ENCODE measurements around the gene DDC.
"Not testable (repeated sequence)": the region's sequence is repeated elsewhere in the genome, so short reads cannot be mapped to it uniquely, and the experiment has no call there.

Gene DDC

GRCh38 chr7:50583295-50583694, 18.1 kb upstream of the DDC start:
- not testable (repeated sequence) for H3K4me1 Mint-ChIP-seq; H3K9me3 Mint-ChIP-seq; H3K36me3 Mint-ChIP-seq (ENCODE audit: insufficient read depth)

GRCh38 chr7:50582271-50582670, 17.1 kb upstream of the DDC start:
- not testable (repeated sequence) for H3K27ac Mint-ChIP-seq (ENCODE audit: low read depth); DNase-seq (ENCODE audit: low spot score in 2 of 2); H3K4me1 Mint-ChIP-seq; H3K4me3 Mint-ChIP-seq; H3K36me3 Mint-ChIP-seq (ENCODE audit: insufficient read depth); ATAC-seq (replicated peaks; ENCODE audit: extremely low read depth, poor library complexity, severe bottlenecking)
- peaks cover 22% of the 10 kb centered on the region for H3K27me3 Mint-ChIP-seq
- peaks cover 16% of the 10 kb centered on the region for H3K9me3 Mint-ChIP-seq

More at GRCh38 chr7:50583295-50583694, 18.1 kb upstream of the DDC start:
- H3K27me3 Mint-ChIP-seq, result peaks cover 12% of the 10 kb centered on the region
- ATAC-seq (replicated peaks; ENCODE audit: extremely low read depth, poor library complexity, severe bottlenecking); H3K4me3 Mint-ChIP-seq; H3K27ac Mint-ChIP-seq (ENCODE audit: low read depth); DNase-seq (ENCODE audit: low spot score in 2 of 2): not testable (repeated sequence)

- H3K27ac Mint-ChIP-seq (ENCODE audit: low read depth); ATAC-seq (replicated peaks; ENCODE audit: extremely low read depth, poor library complexity, severe bottlenecking); H3K4me3 Mint-ChIP-seq; H3K36me3 Mint-ChIP-seq (ENCODE audit: insufficient read depth); H3K4me1 Mint-ChIP-seq; DNase-seq (ENCODE audit: low spot score in 2 of 2): not testable (repeated sequence)
- peaks cover 24% of the 10 kb centered on the region for H3K27me3 Mint-ChIP-seq
- H3K9me3 Mint-ChIP-seq, result peaks cover 21% of the 10 kb centered on the region
These were observed 15.5 kb upstream of the DDC start for GRCh38 chr7:50580666-50581065.

- H3K9me3 Mint-ChIP-seq, result peaks cover 27% of the 10 kb centered on the region
- no peak for ATAC-seq (replicated peaks; ENCODE audit: extremely low read depth, poor library complexity, severe bottlenecking)
- H3K4me1 Mint-ChIP-seq, result peaks cover 4% of the 10 kb centered on the region
- no peak overlapping the region for H3K27ac Mint-ChIP-seq (ENCODE audit: low read depth)
- H3K27me3 Mint-ChIP-seq, result peaks cover 30% of the 10 kb centered on the region
- DNase-seq (ENCODE audit: low spot score in 2 of 2), result no peak
- H3K4me3 Mint-ChIP-seq, result no peak overlapping the region
- H3K36me3 Mint-ChIP-seq (ENCODE audit: insufficient read depth), result no peaks in the 10 kb centered on the region
These were observed 14.9 kb upstream of the DDC start for GRCh38 chr7:50580057-50580456.

GRCh38 chr7:50578105-50578504, 12.9 kb upstream of the DDC start:
- not testable (repeated sequence) for H3K27ac Mint-ChIP-seq (ENCODE audit: low read depth); H3K4me1 Mint-ChIP-seq; H3K36me3 Mint-ChIP-seq (ENCODE audit: insufficient read depth); DNase-seq (ENCODE audit: low spot score in 2 of 2); H3K4me3 Mint-ChIP-seq; ATAC-seq (replicated peaks; ENCODE audit: extremely low read depth, poor library complexity, severe bottlenecking)
- Mint-ChIP-seq H3K27me3 (peaks cover 48% of the 10 kb centered on the region), H3K9me3 (peaks cover 18% of the 10 kb centered on the region)

DNA sequence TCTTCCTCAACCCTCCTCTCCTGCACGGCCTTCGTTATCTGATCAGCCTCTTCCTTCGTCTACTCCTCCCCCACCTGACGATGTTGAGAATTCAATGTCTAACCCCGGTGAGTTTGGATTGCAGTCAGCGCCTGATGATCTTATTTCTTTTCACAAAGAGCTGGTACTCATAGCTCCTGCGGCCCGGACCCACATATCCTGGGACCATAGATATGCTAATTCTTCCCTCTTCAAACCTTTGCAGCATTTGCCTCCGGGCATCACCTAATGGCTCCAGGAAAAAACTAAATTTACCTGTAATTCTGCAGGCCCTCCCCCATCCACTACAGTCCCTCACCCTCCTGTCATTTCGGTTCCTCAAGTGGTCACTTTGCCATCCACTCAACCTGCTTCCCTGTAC, 12.4 kb upstream of the DDC start:
- Mint-ChIP-seq H3K9me3 (peaks cover 18% of the 10 kb centered on the region), H3K27me3 (peaks cover 48% of the 10 kb centered on the region), H3K36me3 (ENCODE audit: insufficient read depth) (no peaks in the 10 kb centered on the region), H3K27ac (ENCODE audit: low read depth) (no peak overlapping the region), H3K4me3 (no peak overlapping the region), H3K4me1 (peaks cover 4% of the 10 kb centered on the region)
- no peak for DNase-seq (ENCODE audit: low spot score in 2 of 2)
- no peak for ATAC-seq (replicated peaks; ENCODE audit: extremely low read depth, poor library complexity, severe bottlenecking)

- H3K4me3 Mint-ChIP-seq; H3K27ac Mint-ChIP-seq (ENCODE audit: low read depth); ATAC-seq (replicated peaks; ENCODE audit: extremely low read depth, poor library complexity, severe bottlenecking); H3K4me1 Mint-ChIP-seq; DNase-seq (ENCODE audit: low spot score in 2 of 2); H3K36me3 Mint-ChIP-seq (ENCODE audit: insufficient read depth): not testable (repeated sequence)
- Mint-ChIP-seq H3K27me3 (peaks cover 46% of the 10 kb centered on the region), H3K9me3 (peaks cover 18% of the 10 kb centered on the region)
These were observed 11.2 kb upstream of the DDC start for GRCh38 chr7:50576388-50576787.

GRCh38 chr7:50567715-50568261, 2.6 kb upstream of the DDC start:
- ATAC-seq (replicated peaks; ENCODE audit: extremely low read depth, poor library complexity, severe bottlenecking) (no peak), DNase-seq (ENCODE audit: low spot score in 2 of 2) (no peak)
- Mint-ChIP-seq H3K4me1 (no peaks in the 10 kb centered on the region), H3K27me3 (peaks cover 30% of the 10 kb centered on the region), H3K36me3 (ENCODE audit: insufficient read depth) (no peaks in the 10 kb centered on the region), H3K9me3 (no peaks in the 10 kb centered on the region), H3K4me3 (no peak overlapping the region), H3K27ac (ENCODE audit: low read depth) (no peak overlapping the region)

DNA sequence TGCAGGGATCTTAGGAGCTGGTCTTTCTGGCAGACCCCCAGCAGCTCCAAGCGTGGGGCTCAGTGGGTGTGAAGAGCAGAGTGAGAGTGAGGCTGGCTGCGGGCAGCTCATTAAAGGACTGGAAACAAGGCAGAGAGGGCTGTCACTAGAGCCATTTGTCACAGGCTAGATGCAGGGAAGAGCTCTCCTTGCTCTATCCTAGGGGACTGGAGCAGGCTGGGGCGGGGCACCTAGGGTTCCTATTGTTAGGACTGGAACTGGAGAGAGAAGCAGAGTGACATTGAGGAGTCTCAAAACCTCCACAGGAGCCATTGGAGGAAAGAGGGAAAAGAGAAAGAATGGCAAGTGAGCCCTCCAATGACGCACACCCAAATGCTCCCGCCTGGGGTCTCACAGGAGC, 772 bp upstream of the DDC start:
- Mint-ChIP-seq H3K4me3 (no peak overlapping the region), H3K27me3 (peaks cover 30% of the 10 kb centered on the region), H3K27ac (ENCODE audit: low read depth) (no peak overlapping the region), H3K4me1 (no peaks in the 10 kb centered on the region), H3K9me3 (no peaks in the 10 kb centered on the region), H3K36me3 (ENCODE audit: insufficient read depth) (no peaks in the 10 kb centered on the region)
- DNase-seq (ENCODE audit: low spot score in 2 of 2) (no peak), ATAC-seq (replicated peaks; ENCODE audit: extremely low read depth, poor library complexity, severe bottlenecking) (no peak)

DNA sequence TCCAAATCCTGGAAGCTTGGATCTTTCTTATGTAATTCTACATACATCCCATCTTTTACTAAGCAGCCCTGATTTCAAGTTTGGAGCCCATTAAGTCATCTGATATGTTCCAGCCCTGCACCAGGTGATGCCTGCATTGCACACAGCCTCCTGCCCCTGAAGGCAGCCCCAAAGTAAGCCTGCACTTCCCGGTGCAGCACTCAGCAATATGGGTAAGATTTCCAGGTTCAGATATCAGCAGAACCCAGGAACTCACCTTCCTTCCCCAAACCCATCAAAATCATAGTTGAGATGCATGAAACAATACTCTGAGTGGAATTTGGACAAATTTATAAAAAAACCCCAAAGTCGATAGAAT, 333 bp upstream of the DDC start:
- no peak overlapping the region for H3K4me3 Mint-ChIP-seq
- H3K27me3 Mint-ChIP-seq, result peaks cover 30% of the 10 kb centered on the region
- H3K4me1 Mint-ChIP-seq, result no peaks in the 10 kb centered on the region
- DNase-seq (ENCODE audit: low spot score in 2 of 2) (no peak), ATAC-seq (replicated peaks; ENCODE audit: extremely low read depth, poor library complexity, severe bottlenecking) (no peak)
- H3K9me3 Mint-ChIP-seq, result no peaks in the 10 kb centered on the region
- no peak overlapping the region for H3K27ac Mint-ChIP-seq (ENCODE audit: low read depth)
- H3K36me3 Mint-ChIP-seq (ENCODE audit: insufficient read depth), result no peaks in the 10 kb centered on the region

GRCh38 chr7:50564171-50564570, 1.0 kb downstream of the DDC start:
- no peaks in the 10 kb centered on the region for H3K4me1 Mint-ChIP-seq
- H3K27me3 Mint-ChIP-seq, result peaks cover 32% of the 10 kb centered on the region
- H3K4me3 Mint-ChIP-seq, result no peak overlapping the region
- no peak overlapping the region for H3K27ac Mint-ChIP-seq (ENCODE audit: low read depth)
- DNase-seq (ENCODE audit: low spot score in 2 of 2) (no peak), ATAC-seq (replicated peaks; ENCODE audit: extremely low read depth, poor library complexity, severe bottlenecking) (no peak)
- H3K9me3 Mint-ChIP-seq, result no peaks in the 10 kb centered on the region
- no peaks in the 10 kb centered on the region for H3K36me3 Mint-ChIP-seq (ENCODE audit: insufficient read depth)

GRCh38 chr7:50562136-50562535, 3.1 kb downstream of the DDC start:
- no peak for ATAC-seq (replicated peaks; ENCODE audit: extremely low read depth, poor library complexity, severe bottlenecking)
- H3K4me1 Mint-ChIP-seq, result no peaks in the 10 kb centered on the region
- H3K9me3 Mint-ChIP-seq, result no peaks in the 10 kb centered on the region
- H3K27ac Mint-ChIP-seq (ENCODE audit: low read depth), result no peak overlapping the region
- H3K36me3 Mint-ChIP-seq (ENCODE audit: insufficient read depth), result no peaks in the 10 kb centered on the region
- H3K27me3 Mint-ChIP-seq, result peaks cover 52% of the 10 kb centered on the region
- no peak for DNase-seq (ENCODE audit: low spot score in 2 of 2)
- no peak overlapping the region for H3K4me3 Mint-ChIP-seq

DNA sequence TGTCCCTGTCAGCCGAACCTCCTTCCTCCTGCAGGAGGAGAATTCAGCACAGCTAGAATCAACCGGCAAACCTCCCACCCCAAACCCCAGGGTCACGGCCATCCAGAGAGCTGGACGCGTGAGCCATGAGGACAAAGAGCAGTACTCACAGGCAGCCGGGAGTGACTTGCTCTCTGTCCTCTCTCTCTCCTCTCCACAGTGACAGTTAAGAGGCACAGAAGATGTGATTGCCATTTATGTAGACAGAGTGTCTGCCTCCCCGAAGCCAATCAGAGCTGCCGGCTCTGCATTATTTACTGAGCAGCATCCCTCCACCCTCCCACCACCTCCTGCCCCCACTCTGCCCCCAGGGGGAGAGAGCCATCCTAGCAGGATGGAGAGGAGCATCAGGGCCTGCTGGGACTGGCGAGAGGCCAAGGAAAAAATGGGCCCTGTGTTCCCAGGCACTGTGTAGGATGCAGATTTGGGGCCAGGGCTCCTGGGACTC, 4.3 kb downstream of the DDC start:
- peaks cover 58% of the 10 kb centered on the region for H3K27me3 Mint-ChIP-seq
- no peaks in the 10 kb centered on the region for H3K4me1 Mint-ChIP-seq
- DNase-seq (ENCODE audit: low spot score in 2 of 2) (no peak), ATAC-seq (replicated peaks; ENCODE audit: extremely low read depth, poor library complexity, severe bottlenecking) (no peak)
- no peaks in the 10 kb centered on the region for H3K9me3 Mint-ChIP-seq
- no peak overlapping the region for H3K27ac Mint-ChIP-seq (ENCODE audit: low read depth)
- no peaks in the 10 kb centered on the region for H3K36me3 Mint-ChIP-seq (ENCODE audit: insufficient read depth)
- H3K4me3 Mint-ChIP-seq, result no peak overlapping the region
